Measurements from ENCODE around the gene NIPSNAP3A. TPM values are rescaled to one million over a fixed set of nuclear protein-coding genes. Genes with fewer than 3 reads are reported as not detected.

The NIPSNAP3A gene
- total RNA-seq, 2 experiments from 2014 or later = 12.2 to 12.4 TPM

GRCh38 chr9:104798209-104798995 is 50.9 kb downstream of the NIPSNAP3A start:
- H3K36me3 Mint-ChIP-seq (ENCODE audit: low read depth) = no peaks in the 10 kb centered on the region
- no peak overlapping the region for H3K4me3 Mint-ChIP-seq
- intact Hi-C loops (cut with micrococcal nuclease) = loop anchor here (10.0 kb wide), 1 partner anchor 346 kb away; no protein-coding TSS in a partner anchor
- ATAC-seq (no peak), DNase-seq (no peak)
- CTCF ChIA-PET = no interaction called here
- no peak overlapping the region for H3K27ac Mint-ChIP-seq
- no peaks in the 10 kb centered on the region for H3K9me3 Mint-ChIP-seq
- H3K27me3 Mint-ChIP-seq = no peaks in the 10 kb centered on the region
- POLR2A ChIA-PET = no interaction called here
- no peak for TF ChIP-seq CTCF (IDR thresholded peaks at IDR 0.05)
- H3K4me1 Mint-ChIP-seq (ENCODE audit: low read depth) = peaks cover 2% of the 10 kb centered on the region

GRCh38 chr9:104800068-104800785 is 52.7 kb downstream of the NIPSNAP3A start:
- no peaks in the 10 kb centered on the region for H3K4me1 Mint-ChIP-seq (ENCODE audit: low read depth)
- intact Hi-C loops (cut with micrococcal nuclease) = no loop called here
- DNase-seq (no peak), ATAC-seq (no peak)
- H3K4me3 Mint-ChIP-seq = no peak overlapping the region
- H3K36me3 Mint-ChIP-seq (ENCODE audit: low read depth) = no peaks in the 10 kb centered on the region
- no peak for TF ChIP-seq CTCF (IDR thresholded peaks at IDR 0.05)
- no peaks in the 10 kb centered on the region for H3K27me3 Mint-ChIP-seq
- no peak overlapping the region for H3K27ac Mint-ChIP-seq
- POLR2A ChIA-PET = no interaction called here
- no peaks in the 10 kb centered on the region for H3K9me3 Mint-ChIP-seq
- CTCF ChIA-PET = no interaction called here

- CTCF ChIA-PET = no interaction called here
- Mint-ChIP-seq H3K9me3 (no peaks in the 10 kb centered on the region), H3K4me3 (no peak overlapping the region), H3K27ac (no peak overlapping the region), H3K36me3 (ENCODE audit: low read depth) (no peaks in the 10 kb centered on the region), H3K4me1 (ENCODE audit: low read depth) (no peaks in the 10 kb centered on the region), H3K27me3 (no peaks in the 10 kb centered on the region)
- intact Hi-C loops (cut with micrococcal nuclease) = no loop called here
- ATAC-seq (no peak), DNase-seq (no peak)
- TF ChIP-seq CTCF (IDR thresholded peaks at IDR 0.05) = no peak
- POLR2A ChIA-PET = no interaction called here
Measured at GRCh38 chr9:104802110-104802509, 54.6 kb downstream of the NIPSNAP3A start.

- no peak overlapping the region for H3K27ac Mint-ChIP-seq
- no peaks in the 10 kb centered on the region for H3K27me3 Mint-ChIP-seq
- TF ChIP-seq CTCF (IDR thresholded peaks at IDR 0.05) = no peak
- intact Hi-C loops (cut with micrococcal nuclease) = no loop called here
- no peaks in the 10 kb centered on the region for H3K36me3 Mint-ChIP-seq (ENCODE audit: low read depth)
- DNase-seq = no peak
- no peaks in the 10 kb centered on the region for H3K4me1 Mint-ChIP-seq (ENCODE audit: low read depth)
- H3K4me3 Mint-ChIP-seq = no peak overlapping the region
- CTCF ChIA-PET = no interaction called here
- POLR2A ChIA-PET = no interaction called here
- ATAC-seq = no peak
- H3K9me3 Mint-ChIP-seq = no peaks in the 10 kb centered on the region
Measured at GRCh38 chr9:104802906-104803305, 55.4 kb downstream of the NIPSNAP3A start.

GRCh38 chr9:104805441-104805840 is 58.0 kb downstream of the NIPSNAP3A start:
- CTCF ChIA-PET = no interaction called here
- Mint-ChIP-seq H3K36me3 (ENCODE audit: low read depth) (no peaks in the 10 kb centered on the region), H3K27me3 (no peaks in the 10 kb centered on the region), H3K27ac (no peak overlapping the region), H3K9me3 (no peaks in the 10 kb centered on the region), H3K4me1 (ENCODE audit: low read depth) (no peaks in the 10 kb centered on the region), H3K4me3 (no peak overlapping the region)
- no peak for TF ChIP-seq CTCF (IDR thresholded peaks at IDR 0.05)
- no peak for ATAC-seq
- no peak for DNase-seq
- intact Hi-C loops (cut with micrococcal nuclease) = no loop called here
- POLR2A ChIA-PET = no interaction called here

All from activated CD8-positive, alpha-beta T cell treated with anti-CD3 and anti-CD28 coated beads for 36 hours (primary cell).